Peyer's patch (tissue), 4 donors: ENCODE data around the gene TRIM34.

Experiments used
- POLR2A ChIP-seq, 2 donors: fragments of 450-650 bp; IDR thresholded peaks; one replicate each; pipeline ENCODE4 v1.5.1; 2017; ENCODE audit warnings: antibody characterized with exemption in 2 of 2, mild to moderate bottlenecking in 2 of 2, moderate library complexity in 2 of 2
- TF ChIP-seq, protein P1 (sequence below), 6 experiments: fragments of 450-650 bp in 4 of 6; fragments of 200-600 bp in 2 of 6; sonication (generic) in 1 of 6; IDR thresholded peaks; one replicate each; pipeline ENCODE4 v1.5.1; 2017 to 2019; ENCODE audit warnings: antibody characterized with exemption in 6 of 6, mild to moderate bottlenecking in 3 of 6, moderate library complexity in 1 of 6

DNA sequence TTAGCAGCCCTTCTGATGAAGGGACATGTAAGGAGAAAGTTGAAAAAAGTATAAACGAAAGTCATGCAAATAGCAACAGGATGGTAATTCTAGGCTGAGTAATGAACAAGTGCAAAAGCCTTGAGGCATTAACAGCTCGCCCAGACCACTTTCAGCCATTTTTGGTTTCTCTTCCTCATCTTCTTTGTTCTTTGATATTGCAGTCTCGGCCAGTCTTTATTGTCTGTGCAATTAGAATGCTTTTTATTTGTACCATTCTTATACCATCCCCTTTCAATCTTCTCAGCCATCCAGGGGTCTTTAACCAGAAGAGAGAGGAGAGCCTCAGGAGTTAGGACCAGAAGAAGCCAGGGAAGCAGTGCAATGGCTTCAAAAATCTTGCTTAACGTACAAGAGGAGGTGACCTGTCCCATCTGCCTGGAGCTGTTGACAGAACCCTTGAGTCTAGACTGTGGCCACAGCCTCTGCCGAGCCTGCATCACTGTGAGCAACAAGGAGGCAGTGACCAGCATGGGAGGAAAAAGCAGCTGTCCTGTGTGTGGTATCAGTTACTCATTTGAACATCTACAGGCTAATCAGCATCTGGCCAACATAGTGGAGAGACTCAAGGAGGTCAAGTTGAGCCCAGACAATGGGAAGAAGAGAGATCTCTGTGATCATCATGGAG is 7.3 kb downstream of the TRIM34 start:
- TF ChIP-seq, protein P1, sequence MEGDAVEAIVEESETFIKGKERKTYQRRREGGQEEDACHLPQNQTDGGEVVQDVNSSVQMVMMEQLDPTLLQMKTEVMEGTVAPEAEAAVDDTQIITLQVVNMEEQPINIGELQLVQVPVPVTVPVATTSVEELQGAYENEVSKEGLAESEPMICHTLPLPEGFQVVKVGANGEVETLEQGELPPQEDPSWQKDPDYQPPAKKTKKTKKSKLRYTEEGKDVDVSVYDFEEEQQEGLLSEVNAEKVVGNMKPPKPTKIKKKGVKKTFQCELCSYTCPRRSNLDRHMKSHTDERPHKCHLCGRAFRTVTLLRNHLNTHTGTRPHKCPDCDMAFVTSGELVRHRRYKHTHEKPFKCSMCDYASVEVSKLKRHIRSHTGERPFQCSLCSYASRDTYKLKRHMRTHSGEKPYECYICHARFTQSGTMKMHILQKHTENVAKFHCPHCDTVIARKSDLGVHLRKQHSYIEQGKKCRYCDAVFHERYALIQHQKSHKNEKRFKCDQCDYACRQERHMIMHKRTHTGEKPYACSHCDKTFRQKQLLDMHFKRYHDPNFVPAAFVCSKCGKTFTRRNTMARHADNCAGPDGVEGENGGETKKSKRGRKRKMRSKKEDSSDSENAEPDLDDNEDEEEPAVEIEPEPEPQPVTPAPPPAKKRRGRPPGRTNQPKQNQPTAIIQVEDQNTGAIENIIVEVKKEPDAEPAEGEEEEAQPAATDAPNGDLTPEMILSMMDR (IDR thresholded peaks at IDR 0.05): no peak
- no peak for TF ChIP-seq POLR2A (IDR thresholded peaks at IDR 0.05)
